ENCODE data around the gene PRKG1. TPM values are rescaled to one million over a fixed set of nuclear protein-coding genes. Genes with fewer than 3 reads are reported as not detected.

Gene PRKG1
- total RNA-seq, 1 experiment from 2014 or later, result 0.09 TPM

DNA sequence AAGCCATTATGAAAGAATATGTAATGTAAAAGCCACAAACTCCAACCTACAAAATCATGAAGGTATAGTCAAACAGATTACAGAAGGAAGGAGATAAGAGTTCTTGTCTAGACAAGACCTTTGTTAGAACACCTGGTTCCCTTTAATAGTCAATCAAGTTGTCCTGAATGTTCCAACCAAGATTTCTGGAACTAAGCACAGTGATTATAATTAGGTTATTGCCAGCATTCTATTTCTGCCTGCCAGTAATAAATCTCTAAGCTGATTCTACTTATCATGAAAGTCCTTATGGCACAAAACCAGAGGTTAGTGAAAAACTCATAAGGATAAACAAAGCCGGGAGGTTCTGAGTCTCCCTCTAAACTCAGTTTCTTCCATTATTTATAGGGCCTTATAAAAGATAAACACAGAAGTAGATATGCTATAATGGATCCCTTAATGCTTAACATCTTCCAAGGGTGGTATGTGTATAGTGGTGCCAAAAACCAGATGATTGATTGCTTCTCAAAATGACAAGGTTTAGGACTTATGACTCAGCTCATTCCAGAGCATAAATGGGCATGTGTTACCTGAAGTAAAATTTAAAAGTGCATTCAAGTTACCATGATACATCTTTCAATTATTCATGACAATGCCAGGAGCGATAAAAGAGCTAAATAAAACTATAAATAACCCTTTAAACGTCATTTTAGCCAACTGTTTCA lies 387.9 kb downstream of the PRKG1 start:
- intact Hi-C loops (cut with micrococcal nuclease; ENCODE audit: unreplicated experiment), result no loop called here
- Mint-ChIP-seq H3K9me3 (ENCODE audit: unreplicated experiment) (no peaks in the 10 kb centered on the region), H3K4me3 (ENCODE audit: unreplicated experiment) (no peak overlapping the region), H3K36me3 (ENCODE audit: insufficient read depth, unreplicated experiment) (no peaks in the 10 kb centered on the region), H3K27ac (ENCODE audit: unreplicated experiment) (no peak overlapping the region), H3K27me3 (ENCODE audit: insufficient read depth, unreplicated experiment) (no peaks in the 10 kb centered on the region), H3K4me1 (ENCODE audit: low read depth, unreplicated experiment) (no peaks in the 10 kb centered on the region)
- ChIA-PET POLR2A (no interaction called here), CTCF (no interaction called here)
- H3K4me3 ChIP-seq (ENCODE audit: low read depth, low read length), result no peak overlapping the region
- DNase-seq, result no peak
- H3K36me3 ChIP-seq (ENCODE audit: control insufficient read depth, insufficient read depth, low read length), result no peaks in the 10 kb centered on the region
- H3K4me1 ChIP-seq, result no peaks in the 10 kb centered on the region
- H3K27me3 ChIP-seq (replicated peaks; ENCODE audit: control insufficient read depth, insufficient read depth, low read length), result no peaks in the 10 kb centered on the region
- TF ChIP-seq, protein P1, sequence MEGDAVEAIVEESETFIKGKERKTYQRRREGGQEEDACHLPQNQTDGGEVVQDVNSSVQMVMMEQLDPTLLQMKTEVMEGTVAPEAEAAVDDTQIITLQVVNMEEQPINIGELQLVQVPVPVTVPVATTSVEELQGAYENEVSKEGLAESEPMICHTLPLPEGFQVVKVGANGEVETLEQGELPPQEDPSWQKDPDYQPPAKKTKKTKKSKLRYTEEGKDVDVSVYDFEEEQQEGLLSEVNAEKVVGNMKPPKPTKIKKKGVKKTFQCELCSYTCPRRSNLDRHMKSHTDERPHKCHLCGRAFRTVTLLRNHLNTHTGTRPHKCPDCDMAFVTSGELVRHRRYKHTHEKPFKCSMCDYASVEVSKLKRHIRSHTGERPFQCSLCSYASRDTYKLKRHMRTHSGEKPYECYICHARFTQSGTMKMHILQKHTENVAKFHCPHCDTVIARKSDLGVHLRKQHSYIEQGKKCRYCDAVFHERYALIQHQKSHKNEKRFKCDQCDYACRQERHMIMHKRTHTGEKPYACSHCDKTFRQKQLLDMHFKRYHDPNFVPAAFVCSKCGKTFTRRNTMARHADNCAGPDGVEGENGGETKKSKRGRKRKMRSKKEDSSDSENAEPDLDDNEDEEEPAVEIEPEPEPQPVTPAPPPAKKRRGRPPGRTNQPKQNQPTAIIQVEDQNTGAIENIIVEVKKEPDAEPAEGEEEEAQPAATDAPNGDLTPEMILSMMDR (IDR thresholded peaks at IDR 0.05; ENCODE audit: insufficient read depth in 1 of 2, low read depth in 1 of 2, low read length in 1 of 2, severe bottlenecking in 1 of 2, unreplicated experiment in 1 of 2), result no peak
- no TSS peak for BruUV-seq (replicated peaks)
- H3K9me3 ChIP-seq, result 0 out of 2 replicates have a peak, but pooled peaks cover 2% of the 10 kb centered on the region

DNA sequence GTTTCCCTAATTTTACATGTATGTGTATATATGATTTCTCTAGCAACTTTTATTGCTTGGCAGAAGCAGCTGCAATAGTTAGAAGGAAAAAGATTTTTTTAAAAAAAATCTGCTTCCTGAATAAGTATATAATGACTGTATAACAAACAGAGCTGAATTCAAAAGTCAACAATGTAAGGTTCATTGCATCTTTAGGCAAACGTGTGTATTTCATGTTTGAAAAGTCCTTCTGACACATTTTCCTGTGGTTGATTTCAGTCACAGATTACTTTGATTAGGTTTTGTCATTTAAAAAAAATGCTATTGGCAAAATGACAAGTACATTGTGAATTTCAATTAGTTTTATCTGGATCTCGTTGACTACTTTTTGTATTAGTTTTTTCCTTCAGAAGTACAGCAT lies 394.1 kb downstream of the PRKG1 start:
- intact Hi-C loops (cut with micrococcal nuclease; ENCODE audit: unreplicated experiment), result no loop called here
- no peaks in the 10 kb centered on the region for H3K27me3 ChIP-seq (replicated peaks; ENCODE audit: control insufficient read depth, insufficient read depth, low read length)
- TF ChIP-seq, protein P1 (IDR thresholded peaks at IDR 0.05; ENCODE audit: insufficient read depth in 1 of 2, low read depth in 1 of 2, low read length in 1 of 2, severe bottlenecking in 1 of 2, unreplicated experiment in 1 of 2), result no peak
- H3K27me3 Mint-ChIP-seq (ENCODE audit: insufficient read depth, unreplicated experiment), result no peaks in the 10 kb centered on the region
- no peaks in the 10 kb centered on the region for H3K9me3 Mint-ChIP-seq (ENCODE audit: unreplicated experiment)
- BruUV-seq (replicated peaks), result no TSS peak
- no peak overlapping the region for H3K27ac Mint-ChIP-seq (ENCODE audit: unreplicated experiment)
- H3K36me3 ChIP-seq (ENCODE audit: control insufficient read depth, insufficient read depth, low read length), result no peaks in the 10 kb centered on the region
- no peak for DNase-seq
- no peak overlapping the region for H3K4me3 Mint-ChIP-seq (ENCODE audit: unreplicated experiment)
- ChIA-PET POLR2A (no interaction called here), CTCF (no interaction called here)
- no peaks in the 10 kb centered on the region for H3K4me1 ChIP-seq
- 0 out of 2 replicates have a peak, but pooled peaks cover 2% of the 10 kb centered on the region for H3K9me3 ChIP-seq
- no peak overlapping the region for H3K4me3 ChIP-seq (ENCODE audit: low read depth, low read length)
- H3K36me3 Mint-ChIP-seq (ENCODE audit: insufficient read depth, unreplicated experiment), result no peaks in the 10 kb centered on the region
- H3K4me1 Mint-ChIP-seq (ENCODE audit: low read depth, unreplicated experiment), result no peaks in the 10 kb centered on the region

DNA sequence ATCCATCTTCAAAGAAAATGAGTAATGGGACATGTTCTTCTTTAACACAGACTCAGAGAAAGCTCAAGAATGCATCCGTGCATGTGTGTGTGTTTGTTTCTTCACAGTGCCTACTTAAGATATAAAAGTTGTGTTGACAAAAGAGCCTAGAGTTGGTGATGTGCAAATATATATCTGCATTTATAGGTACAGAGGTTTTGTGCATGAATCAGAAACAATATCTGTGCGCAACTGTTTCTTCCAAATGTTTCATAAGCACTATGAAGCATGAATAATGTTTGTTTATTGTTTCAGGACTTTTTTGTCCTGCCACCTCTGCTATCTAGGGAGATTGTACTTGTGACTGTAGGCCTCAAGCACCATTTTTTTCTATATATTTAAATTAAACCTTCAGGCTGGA lies 395.4 kb downstream of the PRKG1 start:
- Mint-ChIP-seq H3K4me1 (ENCODE audit: low read depth, unreplicated experiment) (no peaks in the 10 kb centered on the region), H3K27ac (ENCODE audit: unreplicated experiment) (no peak overlapping the region), H3K36me3 (ENCODE audit: insufficient read depth, unreplicated experiment) (no peaks in the 10 kb centered on the region), H3K4me3 (ENCODE audit: unreplicated experiment) (no peak overlapping the region), H3K27me3 (ENCODE audit: insufficient read depth, unreplicated experiment) (no peaks in the 10 kb centered on the region), H3K9me3 (ENCODE audit: unreplicated experiment) (no peaks in the 10 kb centered on the region)
- DNase-seq, result no peak
- H3K4me3 ChIP-seq (ENCODE audit: low read depth, low read length), result no peak overlapping the region
- H3K9me3 ChIP-seq, result 0 out of 2 replicates have a peak, but pooled peaks cover 2% of the 10 kb centered on the region
- POLR2A ChIA-PET, result no interaction called here
- intact Hi-C loops (cut with micrococcal nuclease; ENCODE audit: unreplicated experiment), result no loop called here
- H3K36me3 ChIP-seq (ENCODE audit: control insufficient read depth, insufficient read depth, low read length), result no peaks in the 10 kb centered on the region
- H3K27me3 ChIP-seq (replicated peaks; ENCODE audit: control insufficient read depth, insufficient read depth, low read length), result no peaks in the 10 kb centered on the region
- H3K4me1 ChIP-seq, result no peaks in the 10 kb centered on the region
- TF ChIP-seq, protein P1 (IDR thresholded peaks at IDR 0.05; ENCODE audit: insufficient read depth in 1 of 2, low read depth in 1 of 2, low read length in 1 of 2, severe bottlenecking in 1 of 2, unreplicated experiment in 1 of 2), result no peak
- no TSS peak for BruUV-seq (replicated peaks)
- CTCF ChIA-PET, result no interaction called here

Data from Caco-2 (cell line).